H9 (cell line): ENCODE measurements around the gene KCNAB1. TPM values are rescaled to one million over a fixed set of nuclear protein-coding genes. Genes with fewer than 3 reads are reported as not detected.
"Not testable (repeated sequence)": the region's sequence is repeated elsewhere in the genome, so short reads cannot be mapped to it uniquely, and the experiment has no call there.

Source experiments
- DNase-seq: peaks from one replicate; pipeline ENCODE4 v3.0.0-alpha.2; 2017
- H2AFZ ChIP-seq: one replicate; pipeline ENCODE4 v1.6.1; 2013; ENCODE audit warnings: mild to moderate bottlenecking, low read length, control low read depth, moderate library complexity
- H2AK5ac ChIP-seq: 2 replicates; pipeline ENCODE4 v1.6.1; 2013; ENCODE audit warnings: low read length, control low read depth, mixed read lengths; ENCODE audit not compliant: insufficient read length
- H2BK120ac ChIP-seq: one replicate; pipeline ENCODE4 v1.6.1; 2013; ENCODE audit warnings: low read depth, mild to moderate bottlenecking, low read length, control low read depth, inconsistent platforms; ENCODE audit not compliant: poor library complexity, severe bottlenecking
- H2BK12ac ChIP-seq: 2 replicates; pipeline ENCODE4 v1.6.1; 2013; ENCODE audit warnings: low read length, control low read depth, mixed read lengths, low read depth; ENCODE audit not compliant: insufficient read length
- H2BK15ac ChIP-seq: 2 replicates; pipeline ENCODE4 v1.6.1; 2013; ENCODE audit warnings: low read depth, low read length, control low read depth
- H2BK20ac ChIP-seq: one replicate; pipeline ENCODE4 v1.6.1; 2013; ENCODE audit warnings: low read depth, mild to moderate bottlenecking, low read length, control low read depth, inconsistent platforms; ENCODE audit not compliant: poor library complexity, severe bottlenecking
- H2BK5ac ChIP-seq: 2 replicates; pipeline ENCODE4 v1.6.1; 2013; ENCODE audit warnings: low read length, control low read depth, mixed read lengths; ENCODE audit not compliant: insufficient read length
- H3K14ac ChIP-seq: 2 replicates; pipeline ENCODE4 v1.6.1; 2013; ENCODE audit warnings: low read length, control low read depth; ENCODE audit not compliant: insufficient read depth
- H3K18ac ChIP-seq: 2 replicates; pipeline ENCODE4 v1.6.1; 2013; ENCODE audit warnings: low read depth, mild to moderate bottlenecking, mixed read lengths, low read length, control low read depth; ENCODE audit not compliant: insufficient read length
- H3K23ac ChIP-seq: 2 replicates; pipeline ENCODE4 v1.6.1; 2013; ENCODE audit warnings: low read length, control low read depth, mixed read lengths, low read depth; ENCODE audit not compliant: insufficient read length
- H3K23me2 ChIP-seq: 2 replicates; pipeline ENCODE4 v1.6.1; 2013; ENCODE audit warnings: low read depth, mild to moderate bottlenecking, mixed read lengths, low read length, control low read depth; ENCODE audit not compliant: insufficient read length, poor library complexity, severe bottlenecking
- H3K27ac ChIP-seq: 2 replicates; pipeline ENCODE4 v1.5.1; 2013; ENCODE audit warnings: low read length, control low read depth, mixed read lengths, low read depth; ENCODE audit not compliant: insufficient read length
- H3K27me3 ChIP-seq: 2 replicates; pipeline ENCODE4 v1.6.1; 2013; ENCODE audit warnings: low read length, control low read depth, inconsistent platforms; ENCODE audit not compliant: insufficient read depth
- H3K4ac ChIP-seq: 2 replicates; pipeline ENCODE4 v1.6.1; 2013; ENCODE audit warnings: low read depth, mild to moderate bottlenecking, control low read depth, inconsistent platforms, low read length, moderate library complexity
- H3K4me1 ChIP-seq: 2 replicates; pipeline ENCODE4 v1.6.1; 2013; ENCODE audit warnings: low read length, control low read depth, inconsistent platforms; ENCODE audit not compliant: insufficient read depth
- H3K4me2 ChIP-seq: 2 replicates; pipeline ENCODE4 v1.6.1; 2013; ENCODE audit warnings: low read length, control low read depth, mixed read lengths; ENCODE audit not compliant: insufficient read length, insufficient read depth
- H3K56ac ChIP-seq: 2 replicates; pipeline ENCODE4 v1.6.1; 2013; ENCODE audit warnings: low read depth, mild to moderate bottlenecking, mixed read lengths, low read length, control low read depth; ENCODE audit not compliant: insufficient read length
- H3K79me1 ChIP-seq: 2 replicates; pipeline ENCODE4 v1.6.1; 2013; ENCODE audit warnings: low read depth, mild to moderate bottlenecking, moderate library complexity, low read length, control low read depth, inconsistent platforms; ENCODE audit not compliant: insufficient read depth, poor library complexity, severe bottlenecking
- H3K79me2 ChIP-seq: 2 replicates; pipeline ENCODE4 v1.6.1; 2013; ENCODE audit warnings: low read length, control low read depth, inconsistent platforms; ENCODE audit not compliant: insufficient read depth
- H3K9ac ChIP-seq: 2 replicates; pipeline ENCODE4 v1.6.1; 2013; ENCODE audit warnings: low read length, control low read depth, mixed read lengths; ENCODE audit not compliant: insufficient read length; ENCODE audit errors: extremely low read depth
- H3K9me3 ChIP-seq: one replicate; pipeline ENCODE4 v1.6.1; 2013; ENCODE audit warnings: low read depth, low read length, inconsistent platforms; ENCODE audit not compliant: control insufficient read depth
- H3T11ph ChIP-seq: one replicate; pipeline ENCODE4 v1.6.1; 2013; ENCODE audit warnings: mild to moderate bottlenecking, low read length, control low read depth, inconsistent platforms
- H4K20me1 ChIP-seq: one replicate; pipeline ENCODE4 v1.6.1; 2013; ENCODE audit not compliant: control insufficient read depth, insufficient read length, insufficient read depth
- H4K5ac ChIP-seq: 2 replicates; pipeline ENCODE4 v1.6.1; 2013; ENCODE audit warnings: low read depth, mild to moderate bottlenecking, mixed read lengths, low read length, control low read depth; ENCODE audit not compliant: insufficient read length
- H4K8ac ChIP-seq: replicated peaks from 2 replicates; pipeline ENCODE4 v1.6.1; 2013; ENCODE audit warnings: low read length, control low read depth, mixed read lengths, low read depth; ENCODE audit not compliant: insufficient read length
- H4K91ac ChIP-seq: 2 replicates; pipeline ENCODE4 v1.6.1; 2013; ENCODE audit warnings: low read depth, mild to moderate bottlenecking, moderate library complexity, mixed read lengths, low read length, control low read depth; ENCODE audit not compliant: insufficient read length
- H3K27ac Mint-ChIP-seq, 3 experiments: 2 replicates in 2 of 3; 3 replicates in 1 of 3; pipeline ENCODE4 v1.8.0; 2020 to 2021; ENCODE audit warnings: mixed read lengths in 3 of 3, mild to moderate bottlenecking in 1 of 3, moderate library complexity in 1 of 3
- H3K27me3 Mint-ChIP-seq: 2 replicates; pipeline ENCODE4 v1.8.0; 2021; ENCODE audit warnings: low read depth, mild to moderate bottlenecking, moderate library complexity, mixed read lengths
- H3K36me3 Mint-ChIP-seq, 3 experiments: 2 replicates in 2 of 3; 3 replicates in 1 of 3; pipeline ENCODE4 v1.8.0; 2020 to 2021; ENCODE audit warnings: low read depth in 3 of 3, mixed read lengths in 3 of 3; ENCODE audit not compliant: insufficient read depth in 1 of 3
- H3K4me1 Mint-ChIP-seq, 2 experiments: 2 replicates each; pipeline ENCODE4 v1.8.0; 2020; ENCODE audit warnings: mixed read lengths in 2 of 2
- H3K4me3 Mint-ChIP-seq, 2 experiments: 2 replicates in 1 of 2; 3 replicates in 1 of 2; pipeline ENCODE4 v1.8.0; 2020 to 2021; ENCODE audit warnings: mild to moderate bottlenecking in 2 of 2, mixed read lengths in 2 of 2, moderate library complexity in 1 of 2
- H3K9me3 Mint-ChIP-seq, 2 experiments: 2 replicates in 1 of 2; 3 replicates in 1 of 2; pipeline ENCODE4 v1.8.0; 2020; ENCODE audit warnings: mild to moderate bottlenecking in 2 of 2, mixed read lengths in 2 of 2, moderate library complexity in 1 of 2
- WGBS: extraction: QIAGEN DNeasy Blood & Tissue Kit; methylation state at CpG from one replicate; pipeline ENCODE4 v1.1.7; 2013; ENCODE audit warnings: missing lambda C conversion rate, low lambda C conversion rate, mixed read lengths; ENCODE audit not compliant: insufficient read length; ENCODE audit errors: extremely low coverage; 5-methylcytosine and 5-hydroxymethylcytosine counted together
- total RNA-seq: library from RNA; stranded (reverse); gene quantifications from 2 replicates; pipeline ENCODE4 v1.2.1, GENCODE V29; 2021
- TF ChIP-seq, protein P1 (sequence below): fragments of 200-600 bp; sonication (generic); conservative IDR thresholded peaks from 3 replicates; pipeline ENCODE4 v1.8.0; 2021; ENCODE audit warnings: antibody characterized with exemption, mild to moderate bottlenecking

The KCNAB1 gene
- total RNA-seq, 1 experiment from 2014 or later = 3.7 TPM

DNA sequence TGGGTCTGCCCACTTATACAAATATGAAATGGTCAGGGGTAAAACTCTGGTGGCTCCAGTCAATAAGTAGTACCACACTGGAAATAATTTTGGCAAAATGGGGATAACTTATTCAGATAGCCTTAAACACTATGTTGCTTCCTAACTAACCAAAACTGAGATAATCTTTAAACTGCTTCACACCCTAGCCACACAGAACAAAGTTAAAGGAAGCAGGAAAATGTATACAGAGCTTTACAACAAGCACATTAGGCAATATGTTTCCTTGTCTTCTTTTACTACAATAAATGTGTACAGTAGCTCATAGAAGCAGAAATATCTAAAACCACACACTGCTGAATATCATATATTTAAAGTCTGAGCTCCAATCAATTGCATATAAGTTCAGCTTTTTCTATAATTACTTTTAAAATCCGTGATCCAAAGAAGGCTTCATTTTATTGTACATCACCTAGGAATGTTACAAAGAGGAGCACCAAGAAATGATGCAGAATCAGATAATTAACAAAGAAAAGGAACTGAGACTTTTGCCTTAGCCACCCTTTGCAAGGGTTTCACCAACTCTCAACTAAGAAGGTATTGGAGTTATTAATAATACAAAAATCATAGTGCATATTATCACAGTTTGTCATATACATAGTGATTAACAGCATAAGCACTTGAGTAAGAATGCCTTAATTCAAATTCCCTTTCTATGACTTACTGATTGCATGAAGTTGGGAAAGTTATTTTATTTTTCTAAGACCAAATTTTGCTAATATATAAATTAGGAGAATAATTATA, 443.7 kb downstream of the KCNAB1 start:
- no peak overlapping the region for H4K91ac ChIP-seq
- H3K4me1 Mint-ChIP-seq = peaks cover 0 to 5% of the 10 kb centered on the region in 2 experiments; a peak in 2 of 4 replicates

DNA sequence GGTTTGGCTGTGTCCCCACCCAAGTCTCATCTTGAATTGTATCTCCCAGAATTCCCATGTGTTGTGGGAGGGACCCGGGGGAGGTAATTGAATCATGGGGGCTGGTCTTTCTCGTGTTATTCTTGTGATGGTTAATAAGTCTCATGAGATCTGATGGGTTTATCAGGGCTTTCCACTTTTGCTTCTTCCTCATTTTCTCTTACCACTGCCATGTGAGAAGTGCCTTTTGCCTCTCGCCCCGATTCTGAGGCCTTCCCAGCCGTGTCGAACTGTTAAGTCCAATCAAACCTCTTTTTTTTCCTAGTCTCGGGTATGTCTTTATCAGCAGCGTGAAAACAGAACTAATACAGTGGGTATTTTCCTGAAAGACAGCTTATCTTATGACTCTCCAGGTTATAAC, 448.6 kb downstream of the KCNAB1 start:
- not testable (repeated sequence) for H3K9me3 Mint-ChIP-seq, H2BK20ac ChIP-seq, H4K91ac ChIP-seq, H3K4me1 Mint-ChIP-seq, H3K27ac ChIP-seq, H2BK12ac ChIP-seq, H3K27me3 ChIP-seq, H2AK5ac ChIP-seq, H3K27me3 Mint-ChIP-seq, H3T11ph ChIP-seq, H3K4me1 ChIP-seq, H2BK5ac ChIP-seq, H2BK15ac ChIP-seq, H3K56ac ChIP-seq, H3K27ac Mint-ChIP-seq, H3K4me2 ChIP-seq, H3K4me3 Mint-ChIP-seq, H3K36me3 Mint-ChIP-seq, H3K23ac ChIP-seq, H3K79me1 ChIP-seq, DNase-seq, H2BK120ac ChIP-seq, H2AFZ ChIP-seq, H3K9me3 ChIP-seq, H4K8ac ChIP-seq, H3K23me2 ChIP-seq, H4K5ac ChIP-seq, H3K79me2 ChIP-seq, H3K4ac ChIP-seq, H3K9ac ChIP-seq, H3K18ac ChIP-seq, H3K14ac ChIP-seq, H4K20me1 ChIP-seq
- no CpG with 5 or more reads among the region's 8 CpGs for WGBS

More for the DNA sequence above, 443.7 kb downstream of the KCNAB1 start:
- Histone ChIP-seq H2BK5ac (no peak overlapping the region), H2BK120ac (no peak overlapping the region), H3K14ac (no peak overlapping the region), H4K20me1 (no peaks in the 10 kb centered on the region), H4K8ac (no peak overlapping the region), H3K27ac (no peak overlapping the region), H2BK12ac (no peak overlapping the region), H3T11ph (no peak overlapping the region), H4K5ac (no peak overlapping the region), H3K56ac (no peak overlapping the region), H2AFZ (no peak overlapping the region), H3K18ac (no peak overlapping the region), H3K4me2 (no peak overlapping the region), H3K23me2 (no peaks in the 10 kb centered on the region), H3K4ac (no peak overlapping the region), H3K79me2 (no peaks in the 10 kb centered on the region), H2BK15ac (no peak overlapping the region), H3K27me3 (no peaks in the 10 kb centered on the region), H3K4me1 (no peaks in the 10 kb centered on the region), H3K9me3 (no peaks in the 10 kb centered on the region), H2AK5ac (no peak overlapping the region), H3K9ac (no peak overlapping the region), H3K79me1 (no peaks in the 10 kb centered on the region), H3K23ac (no peak overlapping the region), H2BK20ac (no peak overlapping the region)
- Mint-ChIP-seq H3K36me3 (peaks cover 0 to 4% (median 0%) of the 10 kb centered on the region in 3 experiments; a peak in 2 of 7 replicates), H3K4me3 (no peak overlapping the region), H3K9me3 (peaks cover 4 to 5% of the 10 kb centered on the region in 2 experiments; a peak in 2 of 5 replicates), H3K27ac (no peak overlapping the region), H3K27me3 (peaks cover 5% of the 10 kb centered on the region)
- DNase-seq = no peak
- WGBS = no CpG with 5 or more reads among the region's 1 CpG
- TF ChIP-seq, protein P1, sequence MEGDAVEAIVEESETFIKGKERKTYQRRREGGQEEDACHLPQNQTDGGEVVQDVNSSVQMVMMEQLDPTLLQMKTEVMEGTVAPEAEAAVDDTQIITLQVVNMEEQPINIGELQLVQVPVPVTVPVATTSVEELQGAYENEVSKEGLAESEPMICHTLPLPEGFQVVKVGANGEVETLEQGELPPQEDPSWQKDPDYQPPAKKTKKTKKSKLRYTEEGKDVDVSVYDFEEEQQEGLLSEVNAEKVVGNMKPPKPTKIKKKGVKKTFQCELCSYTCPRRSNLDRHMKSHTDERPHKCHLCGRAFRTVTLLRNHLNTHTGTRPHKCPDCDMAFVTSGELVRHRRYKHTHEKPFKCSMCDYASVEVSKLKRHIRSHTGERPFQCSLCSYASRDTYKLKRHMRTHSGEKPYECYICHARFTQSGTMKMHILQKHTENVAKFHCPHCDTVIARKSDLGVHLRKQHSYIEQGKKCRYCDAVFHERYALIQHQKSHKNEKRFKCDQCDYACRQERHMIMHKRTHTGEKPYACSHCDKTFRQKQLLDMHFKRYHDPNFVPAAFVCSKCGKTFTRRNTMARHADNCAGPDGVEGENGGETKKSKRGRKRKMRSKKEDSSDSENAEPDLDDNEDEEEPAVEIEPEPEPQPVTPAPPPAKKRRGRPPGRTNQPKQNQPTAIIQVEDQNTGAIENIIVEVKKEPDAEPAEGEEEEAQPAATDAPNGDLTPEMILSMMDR = no peak
